ENCODE measurements around the gene ITIH2.

ITIH2 gene

GRCh38 chr10:7792541-7792940 is 89.4 kb downstream of the ITIH2 start:
- in situ Hi-C loops (cut with MboI; ENCODE audit: low sequenced_read_pairs) = no loop called here

DNA sequence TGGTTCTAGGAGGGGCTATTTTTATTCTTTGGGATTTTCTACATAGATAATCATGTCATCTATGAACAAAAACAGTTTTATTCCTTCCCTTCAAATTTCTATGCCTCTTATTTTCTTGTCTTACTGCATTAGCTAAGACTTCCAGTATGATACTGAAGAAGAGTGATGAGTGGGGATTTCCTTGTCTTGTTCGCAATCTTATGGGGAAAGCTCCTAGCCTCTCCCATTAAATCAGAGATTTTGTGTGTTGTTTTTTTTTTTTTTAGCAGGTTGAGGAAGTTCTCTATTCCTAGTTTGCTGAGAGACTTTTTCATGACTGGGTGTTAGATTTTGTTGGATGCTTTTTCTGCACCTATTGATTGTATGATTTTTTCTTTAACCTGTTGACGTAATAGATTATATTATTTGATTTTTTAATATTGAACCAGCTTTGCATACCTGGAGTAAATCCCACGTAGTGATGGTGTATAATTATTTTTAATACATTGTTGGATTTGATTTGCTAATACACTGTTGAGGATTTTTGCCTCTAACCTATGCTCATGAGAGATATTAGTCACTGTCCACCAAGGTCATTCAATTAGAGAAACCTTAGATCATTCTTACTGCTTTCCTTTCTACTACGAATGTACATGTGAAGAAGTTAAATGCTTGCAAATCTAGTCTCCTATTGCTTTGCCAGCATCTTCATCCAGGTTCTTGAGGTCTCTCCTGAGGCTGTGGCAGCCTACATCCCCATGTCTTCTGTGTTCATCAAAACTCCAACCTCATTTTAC is 91.3 kb downstream of the ITIH2 start:
- in situ Hi-C loops (cut with MboI; ENCODE audit: low sequenced_read_pairs) = no loop called here

GRCh38 chr10:7795605-7796004 is 92.5 kb downstream of the ITIH2 start:
- in situ Hi-C loops (cut with MboI; ENCODE audit: low sequenced_read_pairs) = no loop called here

- in situ Hi-C loops (cut with MboI; ENCODE audit: low sequenced_read_pairs) = no loop called here
Observed at GRCh38 chr10:7797582-7797981, 94.5 kb downstream of the ITIH2 start.

Data from HL-60/S4 treated with retinoic acid at 250 ng/mL for 4 days and 3 days (cell line).